Measurements from ENCODE around the gene MINAR2.

Gene MINAR2

DNA sequence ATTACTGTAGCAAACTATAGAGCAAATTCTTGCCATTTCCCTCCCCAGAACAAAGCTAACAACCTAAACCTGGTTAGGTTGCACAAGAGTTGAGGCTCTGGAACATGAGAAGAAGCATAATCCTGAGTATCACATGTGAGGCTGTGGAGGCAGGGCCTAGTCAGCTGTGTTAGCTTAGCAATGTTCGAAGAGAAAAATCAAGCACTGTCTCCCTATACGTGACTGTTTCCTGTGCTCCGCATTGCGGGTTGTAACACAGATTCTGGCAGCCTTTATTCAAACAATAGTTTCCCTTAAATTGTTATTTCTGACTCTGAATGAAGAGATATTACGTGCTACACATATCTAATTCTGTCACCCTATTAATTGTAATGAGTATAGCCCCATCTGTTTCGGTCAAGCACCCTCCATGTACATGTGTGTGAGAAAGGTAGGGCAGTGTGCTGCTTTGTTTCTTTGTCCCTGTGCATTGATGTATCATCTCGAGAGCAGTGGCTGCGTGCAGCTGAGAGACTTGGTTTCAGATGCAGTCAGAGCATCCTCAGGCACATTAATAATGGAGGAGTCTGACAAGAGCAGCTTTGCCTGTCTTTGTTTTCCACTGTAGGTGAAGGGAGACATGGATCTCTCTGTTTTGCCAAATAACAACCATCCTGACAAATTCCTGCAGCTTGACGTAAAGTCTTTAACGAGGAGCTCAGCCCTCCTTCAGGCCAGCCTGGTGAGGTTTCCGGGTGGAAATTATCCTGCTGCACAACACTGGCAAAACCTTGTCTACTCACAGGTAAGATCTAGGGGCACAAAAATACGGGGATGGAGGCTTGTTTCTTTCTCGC, at the start of gene MINAR2:
MINAR2 (plus strand) TSS at position 523 of the 836 bp plus-strand sequence; CDS start at position 620, 97 bp downstream.
- DNase-seq: no peak

- no peak for DNase-seq
These were observed 49.2 kb upstream of the MINAR2 start for GRCh38 chr5:129698661-129699060.

- no peak for DNase-seq
These were observed 31.7 kb upstream of the MINAR2 start for GRCh38 chr5:129716235-129716634.

DNA sequence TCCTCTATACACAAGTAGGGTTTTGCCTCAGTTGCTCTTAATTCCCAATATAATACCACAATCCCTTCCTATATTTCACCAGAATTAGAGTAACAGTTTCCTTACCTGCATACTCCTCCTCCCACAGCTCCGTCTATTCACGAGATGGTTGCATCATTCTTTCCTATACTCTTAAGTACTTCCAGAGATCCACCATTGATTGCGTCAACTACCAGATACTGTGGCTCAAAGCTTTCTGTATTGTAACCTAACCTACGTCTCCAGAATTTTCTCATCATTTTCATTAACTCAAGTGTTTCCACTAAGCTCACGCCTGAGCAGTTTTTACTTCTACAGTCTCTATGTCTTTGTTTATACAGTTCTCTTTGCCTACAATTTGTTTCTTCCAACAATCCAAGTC, 31.2 kb upstream of the MINAR2 start:
- DNase-seq: no peak

- no peak for DNase-seq
These were observed 30.1 kb upstream of the MINAR2 start for GRCh38 chr5:129717751-129718310.

- no peak for DNase-seq
These were observed 29.3 kb upstream of the MINAR2 start for GRCh38 chr5:129718471-129719090.

DNA sequence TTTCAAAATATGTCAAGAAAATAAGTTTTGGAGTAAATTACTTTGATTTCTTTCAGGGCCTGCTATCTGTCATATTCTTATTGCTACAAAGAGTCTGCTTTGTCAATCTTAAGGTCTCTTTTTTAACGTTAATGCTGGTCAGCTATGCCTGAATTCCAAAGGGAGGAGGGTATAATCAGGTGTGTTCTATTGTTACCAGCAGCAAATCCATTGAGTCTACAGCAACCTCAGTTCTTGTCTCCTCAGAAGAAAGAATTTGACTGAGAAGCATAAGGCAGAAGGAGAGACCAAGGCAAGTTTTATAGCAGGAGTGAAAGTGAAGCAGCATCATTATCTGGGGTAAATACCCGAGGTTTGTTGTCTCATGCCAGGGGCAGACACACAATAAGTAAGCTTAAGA, 23.7 kb upstream of the MINAR2 start:
- DNase-seq: no peak

DNA sequence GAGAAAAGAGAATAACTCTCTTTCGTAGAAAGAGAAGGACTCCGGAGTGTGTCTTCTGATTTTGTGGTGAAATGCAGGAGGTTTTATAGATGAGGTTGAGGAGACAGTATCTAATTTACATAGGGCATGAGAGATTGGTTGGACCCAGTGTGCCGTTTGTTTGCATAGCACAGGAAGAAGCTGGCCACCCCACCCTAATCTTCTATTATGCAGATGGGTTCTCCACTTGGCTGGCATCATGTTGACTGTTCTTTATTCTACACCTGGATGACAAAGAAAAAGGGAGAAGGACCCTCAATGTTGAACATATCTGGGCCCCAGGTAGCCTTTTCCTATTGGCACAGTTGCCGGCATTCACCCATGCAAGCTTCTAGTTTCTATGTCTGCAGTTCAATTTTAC, 23.2 kb upstream of the MINAR2 start:
- DNase-seq: no peak

DNA sequence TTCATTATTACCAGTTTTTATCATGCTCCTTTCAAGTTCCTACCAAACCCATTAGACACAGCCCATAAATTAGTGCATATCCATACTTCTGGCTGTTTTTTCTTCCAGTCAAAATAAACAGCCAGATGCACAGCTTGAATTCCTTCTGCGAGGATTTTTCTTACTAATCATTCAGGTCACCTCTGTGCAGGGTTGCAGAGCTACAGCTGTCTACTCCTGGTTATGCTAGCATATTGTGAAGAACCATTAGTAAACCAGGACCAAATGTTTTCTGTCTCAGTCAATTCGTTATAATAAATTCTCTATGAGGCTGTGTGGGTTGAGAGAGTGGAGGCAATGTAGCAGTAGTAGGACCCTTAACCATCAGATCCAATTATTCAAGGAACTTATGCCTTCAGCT, 8.1 kb upstream of the MINAR2 start:
- DNase-seq: no peak

GRCh38 chr5:129743541-129744187, 4.2 kb upstream of the MINAR2 start:
- DNase-seq: no peak

GRCh38 chr5:129745997-129746396, 1.9 kb upstream of the MINAR2 start:
- DNase-seq: no peak

- DNase-seq: no peak
These were observed 1.0 kb upstream of the MINAR2 start for GRCh38 chr5:129746876-129747275.

- no peak for DNase-seq
These were observed 1.3 kb downstream of the MINAR2 start for GRCh38 chr5:129748913-129749880.

- no peak for DNase-seq
These were observed 12.9 kb downstream of the MINAR2 start for GRCh38 chr5:129760636-129761325.

DNA sequence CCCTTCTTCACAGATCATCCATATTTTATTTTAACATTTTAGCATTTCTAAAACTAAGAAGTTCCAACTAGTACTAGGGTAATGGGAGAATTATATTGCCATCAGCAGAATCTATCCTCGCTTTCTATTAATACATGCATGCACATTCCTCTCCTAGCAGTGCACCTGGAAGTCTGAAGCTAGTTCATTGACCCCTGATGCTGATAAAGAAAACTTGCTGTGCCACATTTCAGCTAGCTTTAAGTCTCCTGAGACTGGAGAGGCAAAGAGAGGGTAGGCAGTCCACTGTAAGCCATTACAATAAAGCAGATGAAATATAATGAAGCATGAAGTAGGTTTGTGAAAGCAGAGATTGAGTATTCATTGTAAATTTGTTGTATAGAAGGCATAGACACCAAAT, 15.8 kb downstream of the MINAR2 start:
- no peak for DNase-seq

GRCh38 chr5:129766798-129767197, 18.9 kb downstream of the MINAR2 start:
- DNase-seq: no peak

DNA sequence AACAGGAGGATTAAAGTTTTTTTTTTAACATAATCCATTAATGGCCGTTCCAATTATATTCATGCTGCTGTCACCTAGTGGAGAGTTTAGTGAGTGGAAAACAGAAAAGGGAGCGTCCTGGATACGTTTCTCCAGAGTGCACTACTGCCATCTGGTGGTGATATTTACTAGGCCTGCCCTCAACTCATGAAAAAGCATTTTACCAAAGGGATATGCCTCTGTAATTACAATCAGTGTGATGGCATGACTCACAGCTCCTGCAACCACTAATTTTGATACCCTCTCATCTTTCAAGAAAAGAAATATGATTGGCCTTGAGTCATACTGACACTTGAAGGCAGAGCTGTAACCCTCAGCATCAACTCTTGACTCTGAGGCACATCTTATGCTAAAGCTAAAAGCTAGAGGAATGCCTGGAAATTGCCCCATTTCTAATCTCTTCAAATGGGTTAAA, 20.1 kb downstream of the MINAR2 start:
- peak; percentile 65 for DNase-seq

- no peak for DNase-seq
These were observed 20.8 kb downstream of the MINAR2 start for GRCh38 chr5:129768735-129769134.

GRCh38 chr5:129770024-129770820, 22.3 kb downstream of the MINAR2 start:
- DNase-seq: no peak

- DNase-seq: peak; percentile 3
These were observed 23.4 kb downstream of the MINAR2 start for GRCh38 chr5:129771058-129771838.

All from NCI-H526 treated with DMSO at 0.1 percent for 48 hours (cell line).